ENCODE data around the gene CACNA2D1.

GRCh38 chr7:81932936-81933335 is 510.6 kb downstream of the CACNA2D1 start:
- TF ChIP-seq CTCF (IDR thresholded peaks at IDR 0.05; ENCODE audit: low read depth, low read length) (no peak), POLR2A (IDR thresholded peaks at IDR 0.05; ENCODE audit: extremely low read depth, insufficient read length) (no peak), MAX (IDR thresholded peaks at IDR 0.05; ENCODE audit: low read depth, low read length) (no peak), MYC (IDR thresholded peaks at IDR 0.05; ENCODE audit: low read depth, low read length) (no peak)
